Fibroblast of the conjunctiva (primary cell): ENCODE results near the gene COL1A1.

Experiments
- DNase-seq: peaks from one replicate; pipeline ENCODE4 v3.0.0-alpha.2; 2010; ENCODE audit warnings: low read depth

Gene COL1A1

GRCh38 chr17:50141026-50141744 is 60.2 kb downstream of the COL1A1 start:
- DNase-seq, result no peak

DNA sequence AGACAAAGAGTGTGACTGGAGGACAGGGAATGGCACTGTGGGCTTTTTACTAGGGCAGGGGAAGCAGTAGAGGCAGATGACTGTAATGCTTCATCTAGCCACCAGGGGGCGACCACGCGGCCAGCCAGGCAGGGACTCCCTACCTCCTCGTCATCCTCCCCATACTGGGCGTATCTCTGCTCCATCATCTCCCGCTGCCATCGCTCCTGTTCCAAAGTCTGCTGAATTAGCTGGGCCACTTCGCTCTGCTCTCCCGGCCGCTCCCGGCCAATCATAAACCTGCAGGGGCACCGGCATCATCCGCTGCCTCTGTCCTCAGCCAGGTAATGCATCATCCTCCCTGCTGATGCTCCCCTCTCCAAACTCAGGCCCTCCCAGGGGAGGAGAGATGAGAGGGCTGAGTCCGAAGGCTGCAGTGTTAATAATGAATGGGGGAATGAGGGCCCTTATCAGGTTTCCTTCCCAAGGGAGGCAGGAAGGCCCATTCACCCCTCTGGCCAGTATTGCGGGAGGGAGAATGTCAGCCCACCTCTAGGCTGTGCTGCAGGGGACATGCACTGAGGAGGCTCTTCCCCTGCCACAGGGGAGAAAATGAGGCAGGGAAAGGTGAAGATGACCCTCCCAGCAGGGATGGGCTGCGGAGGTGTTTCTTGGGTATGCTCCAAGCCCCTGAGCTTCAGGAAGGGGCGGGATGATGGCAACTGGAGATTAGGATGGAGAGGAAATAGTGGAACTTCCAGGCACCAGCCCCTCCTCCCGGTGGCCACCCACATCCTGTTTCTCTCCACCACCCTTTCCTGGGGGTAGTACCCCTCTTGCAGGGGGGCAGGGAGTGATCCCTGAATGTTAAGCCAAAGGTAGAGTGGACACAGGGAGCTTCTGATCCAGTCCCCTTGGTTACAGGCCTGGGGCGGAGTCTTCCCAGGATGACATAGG is 61.2 kb downstream of the COL1A1 start:
- peak; percentile 69 for DNase-seq

DNA sequence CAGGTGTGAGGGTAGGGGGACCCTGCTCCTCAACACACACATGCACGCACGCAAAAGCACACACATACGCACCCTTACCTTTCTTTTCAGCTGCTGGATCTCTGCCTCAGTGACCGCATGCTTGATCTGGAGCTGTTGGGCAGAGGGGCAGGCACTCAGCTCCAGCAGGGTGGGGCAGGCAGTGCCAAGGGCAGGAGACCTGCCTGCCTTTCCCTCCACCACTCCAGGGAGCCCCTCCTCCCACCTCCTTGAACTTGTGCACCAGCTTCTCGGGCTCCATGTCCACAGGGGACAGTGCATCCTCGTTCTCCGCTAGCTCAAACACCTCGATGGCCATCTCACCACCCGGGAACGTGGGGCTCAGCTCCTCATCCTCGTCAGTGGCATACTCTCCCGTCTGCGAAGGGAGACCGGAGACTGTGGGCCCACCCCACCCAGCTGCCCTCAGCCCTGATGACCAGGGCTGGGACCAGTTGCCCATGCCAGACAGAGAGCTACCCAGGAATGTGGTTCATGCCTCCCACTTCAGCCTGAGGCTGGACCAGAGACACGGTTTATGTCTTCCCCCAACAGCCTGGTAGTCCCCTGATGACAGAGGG is 62.1 kb downstream of the COL1A1 start:
- DNase-seq, result no peak

- no peak for DNase-seq
Observed at GRCh38 chr17:50137042-50137441, 64.4 kb downstream of the COL1A1 start.

- DNase-seq, result no peak
Observed at GRCh38 chr17:50136096-50136687, 65.2 kb downstream of the COL1A1 start.

DNA sequence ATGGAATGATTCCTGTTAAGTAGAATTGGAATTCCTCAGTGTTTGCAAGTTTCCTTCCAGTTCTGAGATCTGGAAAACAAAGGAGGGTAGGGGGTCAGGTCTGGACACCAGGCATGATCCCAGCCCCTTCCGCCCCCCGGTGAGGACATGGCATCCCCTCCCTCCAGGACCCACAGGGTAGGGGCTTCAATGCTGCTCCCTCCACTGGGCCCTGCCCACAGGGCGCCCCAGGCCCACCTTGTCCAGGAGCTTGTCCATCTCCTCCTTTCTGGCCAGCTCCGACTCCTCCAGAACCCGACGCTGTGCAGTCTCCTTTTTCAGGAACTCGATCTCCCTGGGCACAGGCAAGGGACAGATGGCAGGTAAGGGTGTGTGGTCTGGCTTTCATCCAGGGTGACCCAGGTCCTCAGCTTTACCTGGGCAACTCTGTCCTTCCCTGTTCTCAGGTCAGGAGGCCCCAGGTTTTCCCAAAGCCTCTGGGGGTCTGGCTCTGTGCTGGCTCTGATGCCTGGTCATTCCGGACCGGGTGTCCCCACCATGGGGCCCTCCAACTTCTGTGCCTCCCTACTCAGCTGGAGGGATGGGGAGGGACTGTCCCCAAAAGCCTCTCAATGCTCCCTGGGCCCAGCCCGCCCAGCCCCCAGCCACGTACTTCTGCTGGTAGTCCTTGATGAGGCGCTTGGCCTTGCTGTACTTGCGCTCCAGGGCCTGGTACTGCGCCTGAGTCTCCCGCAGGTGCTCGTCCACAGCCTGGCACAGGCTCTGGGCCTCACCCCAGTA is 65.9 kb downstream of the COL1A1 start:
- DNase-seq, result no peak

GRCh38 chr17:50134206-50135110 is 67.0 kb downstream of the COL1A1 start:
- no peak for DNase-seq

- DNase-seq, result no peak
Observed at GRCh38 chr17:50133769-50134099, 67.7 kb downstream of the COL1A1 start.
